Activated CD4-positive, CD25-positive, alpha-beta regulatory T cell treated with anti-CD3 and anti-CD28 coated beads, Interleukin-2, amount 50 U/mL, for 16 hours (primary cell): Measurements from ENCODE around the gene VAMP8.

Source experiments
- DNase-seq: peaks from one replicate; pipeline ENCODE4 v3.0.0-alpha.2; 2020; ENCODE audit warnings: low read depth, low spot score

The VAMP8 gene

DNA sequence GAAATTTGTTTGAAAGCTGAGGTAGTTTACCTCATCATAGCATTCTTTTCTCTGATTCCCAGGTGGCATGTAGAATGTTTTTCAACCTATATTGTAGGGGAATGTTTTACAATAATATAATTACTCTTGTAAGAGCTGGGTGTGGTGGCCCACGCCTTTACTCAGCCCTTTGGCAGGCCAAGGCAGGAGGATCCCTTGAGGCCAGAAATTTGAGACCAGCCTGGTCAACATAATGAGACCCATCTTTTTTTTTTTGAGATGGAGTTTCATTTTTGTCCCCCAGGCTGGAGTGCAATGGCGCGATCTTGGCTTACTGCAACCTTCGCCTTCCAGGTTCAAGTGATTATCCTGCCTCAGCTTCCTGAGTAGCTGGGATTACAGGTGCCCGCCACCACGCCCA is 42.2 kb downstream of the VAMP8 start:
- DNase-seq: no peak

DNA sequence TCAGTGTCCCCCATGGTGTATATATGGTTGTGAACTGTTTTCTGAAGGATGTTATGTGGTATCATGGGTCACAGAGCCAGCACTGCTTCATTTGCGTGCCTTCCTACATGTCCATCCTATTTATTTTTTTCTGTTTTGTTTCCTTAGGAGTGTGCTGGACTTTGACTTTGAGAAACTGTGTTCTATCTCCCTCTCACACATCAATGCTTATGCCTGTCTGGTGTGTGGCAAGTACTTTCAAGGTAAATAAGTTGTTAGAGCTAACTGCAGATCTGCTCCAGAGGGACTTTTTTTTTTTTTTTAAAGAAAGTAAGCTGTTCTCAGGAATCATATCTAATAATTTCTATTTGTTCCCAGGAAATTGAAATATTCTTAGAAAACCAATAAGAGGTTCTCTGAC is 44.0 kb downstream of the VAMP8 start:
- DNase-seq: no peak

DNA sequence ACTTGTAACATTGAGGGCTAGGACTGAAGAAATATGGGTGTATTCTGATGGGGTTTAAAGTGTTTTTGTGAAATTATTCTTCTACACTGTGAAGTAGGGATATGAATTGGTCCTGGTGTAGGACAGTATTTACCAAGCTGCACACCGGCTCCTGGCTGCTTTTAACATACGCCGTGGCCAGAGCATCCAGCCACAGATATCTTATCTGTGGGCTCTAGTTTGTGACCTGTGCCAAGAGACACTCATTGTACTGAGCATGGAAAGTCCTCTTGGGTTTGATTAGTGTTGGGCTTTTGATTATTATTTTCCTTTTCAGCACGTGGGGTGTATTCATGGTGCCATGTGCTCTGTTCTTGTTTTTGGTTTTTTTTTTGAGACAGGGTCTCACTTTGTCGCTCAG is 46.6 kb downstream of the VAMP8 start:
- DNase-seq: no peak

DNA sequence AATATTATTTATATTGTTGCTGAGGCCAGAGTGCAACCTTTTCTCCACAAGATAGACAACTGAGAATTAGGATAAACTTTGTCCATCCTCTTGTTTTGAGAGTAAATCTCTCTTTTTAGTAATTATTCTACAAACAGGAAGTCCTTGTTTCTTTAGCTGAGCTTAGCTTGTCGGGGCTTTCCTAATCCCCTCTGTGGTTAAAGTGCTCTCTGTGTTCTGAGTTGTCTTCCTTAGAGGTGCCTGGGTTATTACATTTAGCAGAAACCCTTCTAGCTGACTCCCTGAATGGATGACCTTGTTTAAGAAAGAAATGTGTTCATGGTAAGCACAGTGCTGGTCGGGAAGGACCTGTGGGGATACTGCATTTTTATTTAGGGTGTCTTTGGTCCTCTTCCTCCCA is 51.3 kb downstream of the VAMP8 start:
- DNase-seq: no peak

DNA sequence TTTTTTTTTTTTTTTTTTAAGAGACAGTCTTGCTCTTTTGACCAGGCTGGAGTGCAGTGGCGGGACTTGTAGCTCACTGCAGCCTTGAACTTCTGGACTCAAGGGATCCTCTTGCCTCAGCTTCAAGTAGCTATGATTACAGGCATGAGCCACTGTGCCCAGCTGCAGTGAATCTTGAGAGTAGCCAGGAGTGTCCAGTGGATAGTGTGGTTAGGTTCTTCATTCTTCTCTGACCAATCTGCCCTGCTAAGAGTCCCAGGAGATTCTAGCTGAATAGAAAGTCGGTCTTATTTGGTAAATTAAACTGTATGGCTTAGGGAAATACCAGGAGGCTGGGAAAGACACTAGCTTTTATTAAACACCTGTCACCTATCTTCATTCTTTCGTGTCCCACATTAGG is 53.9 kb downstream of the VAMP8 start:
- no peak for DNase-seq
